ENCODE data around the gene LMNA.

DNA sequence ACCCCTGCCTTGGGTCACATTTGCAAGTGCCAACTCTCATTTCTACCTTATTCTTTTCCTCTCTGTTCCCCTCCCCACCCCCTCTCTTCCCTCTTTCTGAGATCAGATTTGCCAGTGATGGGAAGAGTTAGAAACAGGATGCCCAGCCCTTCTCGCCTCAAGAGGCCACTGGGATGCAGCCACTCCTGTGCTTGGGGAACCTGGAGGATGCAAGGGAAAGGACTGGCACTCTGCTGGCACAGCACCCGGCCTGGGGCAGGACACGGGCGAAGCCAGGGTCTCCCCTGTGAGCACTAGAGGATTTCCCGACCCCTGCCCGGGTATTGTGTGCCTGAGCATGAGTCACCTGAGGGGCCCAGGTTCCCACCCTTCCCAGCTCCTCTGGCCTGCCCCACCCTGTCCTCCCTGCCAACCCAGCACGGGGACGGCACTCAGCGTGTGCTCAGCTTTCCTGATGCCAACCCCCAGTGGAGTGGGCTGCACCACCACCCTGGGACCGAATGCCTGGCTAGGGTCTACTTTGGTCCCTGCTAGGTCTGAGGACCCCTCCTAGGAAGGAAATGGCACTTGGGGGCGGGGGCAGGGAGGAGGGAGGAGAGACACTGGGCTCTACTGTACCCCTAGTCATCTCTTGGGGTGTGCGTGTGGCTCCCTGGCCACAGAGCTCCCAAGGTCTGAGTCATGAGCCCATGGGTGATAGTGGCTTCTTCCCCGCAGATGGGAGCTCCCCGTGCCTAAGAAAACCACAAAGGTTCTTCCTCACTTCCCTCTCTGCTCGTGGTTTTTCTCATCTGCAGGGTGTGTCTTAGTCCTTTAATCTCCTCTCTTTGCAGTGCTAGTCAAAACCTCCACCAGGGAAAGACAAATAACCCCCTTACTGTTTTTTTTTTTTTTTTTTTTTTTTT lies 12.4 kb downstream of the LMNA start:
- TF ChIP-seq, protein P1, sequence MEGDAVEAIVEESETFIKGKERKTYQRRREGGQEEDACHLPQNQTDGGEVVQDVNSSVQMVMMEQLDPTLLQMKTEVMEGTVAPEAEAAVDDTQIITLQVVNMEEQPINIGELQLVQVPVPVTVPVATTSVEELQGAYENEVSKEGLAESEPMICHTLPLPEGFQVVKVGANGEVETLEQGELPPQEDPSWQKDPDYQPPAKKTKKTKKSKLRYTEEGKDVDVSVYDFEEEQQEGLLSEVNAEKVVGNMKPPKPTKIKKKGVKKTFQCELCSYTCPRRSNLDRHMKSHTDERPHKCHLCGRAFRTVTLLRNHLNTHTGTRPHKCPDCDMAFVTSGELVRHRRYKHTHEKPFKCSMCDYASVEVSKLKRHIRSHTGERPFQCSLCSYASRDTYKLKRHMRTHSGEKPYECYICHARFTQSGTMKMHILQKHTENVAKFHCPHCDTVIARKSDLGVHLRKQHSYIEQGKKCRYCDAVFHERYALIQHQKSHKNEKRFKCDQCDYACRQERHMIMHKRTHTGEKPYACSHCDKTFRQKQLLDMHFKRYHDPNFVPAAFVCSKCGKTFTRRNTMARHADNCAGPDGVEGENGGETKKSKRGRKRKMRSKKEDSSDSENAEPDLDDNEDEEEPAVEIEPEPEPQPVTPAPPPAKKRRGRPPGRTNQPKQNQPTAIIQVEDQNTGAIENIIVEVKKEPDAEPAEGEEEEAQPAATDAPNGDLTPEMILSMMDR (IDR thresholded peaks at IDR 0.05 in 4 of 5, conservative IDR thresholded peaks at IDR 0.05 in 1 of 5): no peak
- no peak for TF ChIP-seq POLR2A (IDR thresholded peaks at IDR 0.05)

Measured in gastrocnemius medialis (tissue), 4 donors.